NCI-H510A treated with DMSO at 0.1 percent for 48 hours (cell line): ENCODE data around the gene IL22RA1.

Experiments used
- DNase-seq: peaks from one replicate; lab custom pipeline; 2025; lab: John Stamatoyannopoulos, UW

The IL22RA1 gene, protein sequence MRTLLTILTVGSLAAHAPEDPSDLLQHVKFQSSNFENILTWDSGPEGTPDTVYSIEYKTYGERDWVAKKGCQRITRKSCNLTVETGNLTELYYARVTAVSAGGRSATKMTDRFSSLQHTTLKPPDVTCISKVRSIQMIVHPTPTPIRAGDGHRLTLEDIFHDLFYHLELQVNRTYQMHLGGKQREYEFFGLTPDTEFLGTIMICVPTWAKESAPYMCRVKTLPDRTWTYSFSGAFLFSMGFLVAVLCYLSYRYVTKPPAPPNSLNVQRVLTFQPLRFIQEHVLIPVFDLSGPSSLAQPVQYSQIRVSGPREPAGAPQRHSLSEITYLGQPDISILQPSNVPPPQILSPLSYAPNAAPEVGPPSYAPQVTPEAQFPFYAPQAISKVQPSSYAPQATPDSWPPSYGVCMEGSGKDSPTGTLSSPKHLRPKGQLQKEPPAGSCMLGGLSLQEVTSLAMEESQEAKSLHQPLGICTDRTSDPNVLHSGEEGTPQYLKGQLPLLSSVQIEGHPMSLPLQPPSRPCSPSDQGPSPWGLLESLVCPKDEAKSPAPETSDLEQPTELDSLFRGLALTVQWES

GRCh38 chr1:24142546-24143534 is at the start of gene IL22RA1:
Gene IL22RA1 (minus strand): TSS chr1:24143140. CDS start chr1:24143082, 58 bp downstream.
- peak; percentile 39 for DNase-seq

- no peak for DNase-seq
Measured at GRCh38 chr1:24191860-24192259, 48.9 kb upstream of the IL22RA1 start.

DNA sequence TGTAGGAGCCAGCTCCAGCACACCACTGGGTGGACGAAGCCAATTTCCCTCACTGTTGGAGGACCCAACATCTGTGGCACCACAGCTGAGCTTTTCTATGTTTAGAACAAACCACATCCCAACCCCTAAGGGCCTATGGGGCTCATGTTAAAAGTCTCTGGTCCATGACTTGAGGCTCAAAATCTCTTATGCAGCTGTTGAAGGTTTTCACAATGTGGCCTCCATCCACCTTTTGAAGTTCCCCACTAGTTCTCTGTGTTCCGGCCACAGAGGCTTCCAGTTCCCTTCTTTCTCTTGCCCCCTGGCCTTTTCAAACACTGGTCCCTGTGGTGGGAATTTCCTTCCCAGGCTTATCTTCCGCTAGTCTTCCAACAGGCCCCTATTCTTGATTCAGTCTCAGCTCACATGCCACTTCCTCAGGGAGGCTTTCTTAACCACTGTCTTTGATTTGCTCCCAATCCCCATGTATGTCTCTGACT is 48.1 kb upstream of the IL22RA1 start:
- no peak for DNase-seq

GRCh38 chr1:24189528-24189927 is 46.6 kb upstream of the IL22RA1 start:
- no peak for DNase-seq

GRCh38 chr1:24186993-24187790 is 44.3 kb upstream of the IL22RA1 start, which contains the start of gene IFNLR1:
Gene IFNLR1 (minus strand): TSS chr1:24187289. CDS start chr1:24187248, 41 bp downstream.
- DNase-seq = peak; percentile 89

- DNase-seq = no peak
Measured at GRCh38 chr1:24186711-24186992, 43.7 kb upstream of the IL22RA1 start.

GRCh38 chr1:24186031-24186710 is 43.2 kb upstream of the IL22RA1 start:
- no peak for DNase-seq

DNA sequence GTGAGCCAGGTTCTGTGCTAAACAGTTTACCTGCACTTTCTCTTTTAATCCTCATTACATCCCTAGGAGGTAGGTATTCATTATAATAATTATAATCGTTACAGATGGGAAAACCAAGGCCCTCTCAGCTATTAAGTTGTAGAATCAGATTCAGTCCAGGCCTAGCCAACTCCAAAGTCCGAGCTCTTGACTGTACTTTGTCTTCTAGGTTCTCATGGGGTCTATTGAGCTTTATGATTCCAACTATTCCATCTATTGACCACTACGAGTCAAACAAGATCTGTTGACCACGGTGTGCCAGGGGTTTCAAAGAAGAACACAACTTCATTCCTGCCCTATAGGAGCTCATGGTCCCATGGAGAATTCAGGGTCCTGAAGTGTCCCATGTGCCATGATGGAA is 42.1 kb upstream of the IL22RA1 start:
- no peak for DNase-seq

- DNase-seq = no peak
Measured at GRCh38 chr1:24182061-24182460, 39.1 kb upstream of the IL22RA1 start.

DNA sequence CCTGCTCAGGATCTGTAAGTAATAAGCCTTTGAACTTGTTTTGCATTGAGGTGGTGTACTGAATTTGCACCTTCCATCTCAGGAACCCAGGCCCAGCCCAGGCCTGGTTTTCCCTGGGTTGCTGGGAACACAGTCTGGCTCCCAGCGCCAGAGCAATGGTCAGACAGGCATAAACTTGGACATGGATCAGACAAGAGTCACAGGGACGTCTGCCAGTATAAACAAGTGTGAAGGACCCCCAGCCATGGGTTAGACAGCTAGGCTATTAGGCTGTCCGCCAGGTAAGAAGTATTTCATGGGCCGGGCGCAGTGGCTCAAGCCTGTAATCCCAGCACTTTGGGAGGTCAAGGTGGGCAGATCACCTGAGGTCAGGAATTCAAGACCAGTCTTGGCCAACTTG is 38.7 kb upstream of the IL22RA1 start:
- no peak for DNase-seq

- no peak for DNase-seq
Measured at GRCh38 chr1:24180676-24181075, 37.7 kb upstream of the IL22RA1 start.

GRCh38 chr1:24179251-24179840 is 36.4 kb upstream of the IL22RA1 start:
- DNase-seq = no peak

DNA sequence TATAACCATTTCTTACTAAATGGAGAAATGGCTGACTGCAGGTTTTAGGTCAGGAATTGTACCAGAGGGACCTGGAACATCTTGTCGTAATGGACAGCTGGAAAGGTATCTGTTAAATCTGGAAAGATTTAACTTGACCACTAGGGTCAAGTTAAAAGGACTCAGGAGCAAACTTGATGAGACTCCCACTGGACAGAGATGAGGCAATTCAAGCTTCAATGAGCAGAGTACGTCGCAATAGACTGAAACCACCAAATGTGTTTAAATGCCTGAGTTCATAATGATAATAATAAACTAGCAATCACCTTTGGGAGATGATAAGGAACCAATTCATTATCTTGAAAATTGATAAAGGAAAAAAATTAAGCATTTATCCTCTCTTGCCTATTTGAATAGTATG is 35.5 kb upstream of the IL22RA1 start:
- DNase-seq = no peak

- no peak for DNase-seq
Measured at GRCh38 chr1:24177161-24177560, 34.2 kb upstream of the IL22RA1 start.

- DNase-seq = no peak
Measured at GRCh38 chr1:24175033-24175755, 32.3 kb upstream of the IL22RA1 start.

- DNase-seq = no peak
Measured at GRCh38 chr1:24173638-24174575, 31.0 kb upstream of the IL22RA1 start.

GRCh38 chr1:24172598-24172997 is 29.7 kb upstream of the IL22RA1 start:
- no peak for DNase-seq

DNA sequence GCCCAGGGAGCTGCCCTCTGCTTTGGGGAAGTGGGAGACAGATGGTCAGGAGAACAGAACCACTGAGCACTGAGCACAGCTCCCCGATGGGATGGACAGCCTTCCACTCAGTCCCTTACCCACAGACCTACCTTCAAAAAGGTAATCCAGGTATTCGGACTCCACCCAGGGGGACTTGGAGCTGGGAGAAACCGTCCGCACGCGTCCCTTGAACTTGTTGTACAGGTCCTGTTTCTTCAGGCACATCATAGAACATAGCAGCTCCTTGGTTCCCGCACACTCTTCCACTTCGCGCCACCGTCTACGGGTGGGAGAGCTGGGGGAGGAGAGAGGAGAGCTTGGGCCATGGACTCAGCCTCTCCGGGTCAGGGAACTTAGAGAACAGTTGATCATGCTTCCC is 26.3 kb upstream of the IL22RA1 start:
- no peak for DNase-seq

- DNase-seq = no peak
Measured at GRCh38 chr1:24168245-24168644, 25.3 kb upstream of the IL22RA1 start.
